GM18511 (cell line): Measurements from ENCODE around the gene DNAH11.
"Not testable (repeated sequence)": the region's sequence is repeated elsewhere in the genome, so short reads cannot be mapped to it uniquely, and the experiment has no call there.

Experiments used
- ATAC-seq: cut with Tn5 transposase; IDR thresholded peaks from one replicate; pipeline ENCODE4 v1.9.1; 2021; ENCODE audit warnings: mild to moderate bottlenecking, moderate library complexity; ENCODE audit not compliant: unreplicated experiment

DNAH11 gene

DNA sequence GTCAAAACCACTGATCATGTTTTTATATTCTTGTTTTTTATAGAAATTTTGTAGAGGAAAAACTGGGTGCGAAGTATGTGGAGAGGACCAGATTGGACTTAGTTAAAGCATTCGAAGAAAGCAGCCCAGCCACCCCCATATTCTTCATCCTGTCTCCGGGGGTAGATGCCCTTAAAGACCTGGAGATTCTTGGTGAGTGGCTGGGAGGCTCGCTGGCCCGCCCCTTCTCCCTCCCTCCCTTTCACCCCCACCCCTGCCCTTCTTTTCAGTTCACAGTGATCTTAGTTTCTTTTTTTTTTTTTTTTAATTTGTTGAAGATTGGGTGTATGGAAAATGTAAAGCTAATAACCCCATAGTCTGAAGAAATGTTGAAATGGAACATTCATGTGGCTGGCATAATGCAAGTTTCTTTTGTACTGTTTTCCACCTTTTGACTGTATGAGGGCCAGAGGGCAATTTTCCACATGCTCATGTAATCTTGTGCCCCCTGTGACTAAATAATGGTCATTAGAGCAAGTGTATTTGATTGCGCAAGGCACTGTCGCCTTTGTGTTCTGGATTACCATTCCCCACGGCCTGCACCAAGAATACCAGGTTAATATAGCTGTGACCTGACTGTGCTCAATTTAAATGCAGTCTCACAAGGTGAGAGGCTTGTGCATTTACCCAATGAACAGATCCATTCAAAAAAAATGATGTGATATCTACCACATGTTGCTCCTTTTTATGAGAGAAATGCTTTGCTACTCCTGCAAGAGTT is 325.2 kb downstream of the DNAH11 start:
- no peak for ATAC-seq

DNA sequence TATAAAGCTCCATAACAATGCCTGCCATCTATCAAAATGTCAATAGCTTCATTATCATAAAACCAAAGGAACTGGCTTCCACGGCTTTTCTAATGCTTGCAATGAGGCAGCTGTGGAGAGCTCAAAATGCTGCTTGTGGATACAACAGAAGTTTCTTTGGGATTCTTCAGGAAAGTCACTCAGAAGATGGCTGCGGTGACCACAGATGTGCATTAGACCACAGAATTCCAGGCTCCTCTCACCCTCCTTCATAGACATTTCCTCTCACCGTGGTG is 325.7 kb downstream of the DNAH11 start:
- ATAC-seq = no peak

DNA sequence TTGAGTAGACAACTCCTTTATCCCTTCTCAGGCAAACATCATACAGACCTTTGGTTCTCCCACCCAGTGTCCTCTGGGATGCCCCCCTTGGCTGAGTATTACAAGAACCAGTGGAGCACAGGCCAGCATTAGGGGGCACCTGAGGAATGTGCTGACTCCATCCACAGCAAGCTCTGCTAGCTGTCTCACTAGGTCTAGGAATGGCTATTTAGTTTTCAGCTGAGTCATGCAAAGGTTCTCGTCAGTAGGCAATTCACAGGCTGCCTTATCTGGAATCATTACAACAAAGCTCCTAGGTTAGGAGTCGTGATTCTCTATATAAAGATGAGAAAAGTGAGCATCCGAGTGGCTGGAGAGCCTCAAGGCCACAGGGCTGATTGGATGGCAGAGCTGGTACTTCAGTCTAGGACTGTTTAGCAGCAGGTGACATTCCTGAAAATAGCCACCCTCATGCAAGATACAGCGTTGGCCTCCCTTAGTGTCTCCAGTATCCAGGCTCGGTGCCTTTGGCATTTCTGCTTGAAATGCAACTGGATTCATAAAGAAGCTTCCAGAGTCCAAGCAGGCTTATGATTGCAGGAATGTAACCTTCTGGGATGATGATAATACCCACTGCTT is 327.1 kb downstream of the DNAH11 start:
- ATAC-seq = no peak

DNA sequence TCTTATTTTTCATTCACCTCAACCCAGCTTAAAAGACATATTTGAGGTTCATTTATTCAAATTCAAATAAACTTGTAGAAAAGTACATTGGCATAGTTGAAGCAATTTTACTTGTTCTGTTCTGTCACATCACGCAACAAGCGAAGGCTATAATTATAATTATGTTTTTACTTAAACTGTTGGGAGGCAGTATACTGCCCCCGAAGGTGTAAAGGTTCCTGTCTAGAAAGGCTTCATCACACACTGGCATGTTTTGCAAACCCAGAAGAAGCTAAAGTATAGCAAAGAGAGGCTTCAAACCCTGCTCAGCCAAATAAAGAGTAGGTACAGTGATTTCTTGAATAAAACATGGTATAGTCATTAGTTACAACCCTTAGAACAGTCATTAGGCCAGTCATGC is 340.2 kb downstream of the DNAH11 start:
- no peak for ATAC-seq

DNA sequence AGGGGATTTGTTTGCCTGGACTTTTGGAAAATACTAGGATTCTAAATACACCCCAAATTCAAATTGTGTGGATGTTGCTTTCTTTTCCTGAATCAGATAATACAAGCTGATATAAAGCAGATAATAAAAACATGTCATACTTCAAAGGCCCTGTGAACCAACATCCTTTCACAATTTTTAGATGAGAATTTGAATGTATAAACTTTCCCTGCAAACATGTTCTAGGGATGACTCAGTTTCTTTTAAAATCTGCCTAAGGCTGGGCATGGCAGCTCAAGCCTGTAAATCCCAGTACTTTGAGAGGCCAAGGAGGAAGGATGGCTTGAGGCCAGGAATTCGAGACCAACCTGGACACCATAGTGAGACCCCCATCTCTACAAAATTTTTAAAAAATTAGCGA is 340.7 kb downstream of the DNAH11 start:
- not testable (repeated sequence) for ATAC-seq

DNA sequence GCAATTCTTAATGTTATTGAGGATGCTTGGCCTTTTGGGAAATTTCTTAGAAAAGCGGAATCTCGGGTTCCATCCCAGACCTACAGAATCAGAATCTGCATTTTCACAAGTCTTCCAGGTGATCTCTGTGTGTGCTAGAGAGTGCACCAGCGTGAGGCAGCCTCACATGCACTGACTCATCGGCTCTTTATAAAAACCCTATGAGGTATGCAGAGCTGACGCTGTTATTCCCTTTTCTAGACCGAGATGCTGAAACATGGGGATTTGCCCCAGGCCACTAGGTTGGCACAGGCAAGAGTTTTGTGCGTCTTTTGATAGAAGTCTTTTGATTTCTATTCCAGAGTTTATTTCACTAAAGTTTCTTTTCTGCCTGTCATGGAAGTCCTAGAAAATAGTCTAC is 341.7 kb downstream of the DNAH11 start:
- no peak for ATAC-seq

DNA sequence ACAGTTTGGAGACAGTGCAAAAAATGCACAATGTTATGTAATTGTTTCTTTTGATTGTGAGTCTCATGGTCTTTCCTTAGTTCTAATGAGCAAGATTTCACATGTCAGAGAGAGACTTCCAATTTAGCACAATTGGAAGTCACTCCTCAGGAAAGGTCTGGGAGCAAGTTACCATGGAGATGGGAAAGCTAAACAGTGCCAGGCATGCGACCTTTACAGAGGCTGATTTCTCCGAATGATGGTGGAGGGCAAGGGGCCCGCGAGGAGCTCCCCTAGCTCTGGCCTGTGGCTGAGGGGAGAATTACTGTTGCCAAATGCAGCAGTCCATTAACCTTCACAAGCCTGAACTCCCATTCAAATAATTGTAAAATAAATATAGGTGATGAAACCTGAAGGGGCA is 343.6 kb downstream of the DNAH11 start:
- no peak for ATAC-seq

DNA sequence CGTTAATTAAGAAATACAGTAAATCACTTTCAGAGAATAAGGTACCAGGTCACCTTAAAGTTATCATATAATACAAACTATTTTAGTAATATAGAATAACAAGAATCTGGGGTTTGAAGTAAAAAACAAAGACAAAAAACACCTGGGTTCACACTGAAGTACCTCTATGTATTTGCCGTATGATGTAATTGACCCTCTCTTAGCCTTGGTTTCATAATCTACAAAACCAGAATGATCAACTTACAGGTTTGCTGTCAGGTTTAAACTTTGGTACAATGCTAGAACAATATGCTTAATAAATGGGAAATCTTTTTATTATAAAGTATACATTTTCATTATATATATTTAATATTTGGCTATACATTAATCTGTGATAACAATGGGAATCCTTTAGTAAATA is 344.5 kb downstream of the DNAH11 start:
- ATAC-seq = no peak

DNA sequence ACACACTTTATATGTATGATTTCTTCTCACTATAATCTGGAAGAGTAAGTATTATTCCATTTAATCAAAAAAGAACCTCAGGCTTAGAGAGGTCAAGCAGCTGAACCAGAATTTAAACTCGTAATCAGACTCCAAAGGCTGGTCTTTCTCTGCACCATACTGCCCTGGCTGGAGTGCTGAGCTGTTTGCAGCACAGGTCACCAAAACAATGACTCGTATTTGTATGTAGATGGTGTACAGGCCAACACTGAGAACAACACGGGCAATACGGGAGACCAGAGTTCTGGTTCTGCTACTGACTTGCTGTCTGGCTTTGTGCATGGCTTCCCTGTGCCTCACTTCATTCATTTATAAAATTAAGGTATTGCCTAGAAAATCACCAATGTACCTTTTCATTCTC is 344.9 kb downstream of the DNAH11 start:
- no peak for ATAC-seq

DNA sequence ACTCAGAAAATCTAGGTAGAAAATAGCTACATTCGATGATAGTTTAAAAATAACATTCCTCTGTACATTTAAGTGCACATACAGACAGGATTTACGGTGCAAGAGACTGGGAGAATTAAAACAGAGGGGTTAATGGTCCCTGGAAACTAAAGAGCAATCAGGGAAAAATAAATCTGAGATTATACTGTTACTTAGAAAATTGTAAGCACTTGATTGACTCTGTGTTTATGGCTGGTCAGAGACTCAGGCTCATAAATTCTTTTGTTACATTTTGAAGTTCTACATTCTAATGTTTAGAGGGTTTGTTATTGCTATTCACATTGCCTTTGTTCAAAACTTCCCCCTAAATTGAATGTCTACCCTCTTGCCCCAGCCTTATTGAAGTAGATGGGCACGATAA is 348.5 kb downstream of the DNAH11 start:
- no peak for ATAC-seq

DNA sequence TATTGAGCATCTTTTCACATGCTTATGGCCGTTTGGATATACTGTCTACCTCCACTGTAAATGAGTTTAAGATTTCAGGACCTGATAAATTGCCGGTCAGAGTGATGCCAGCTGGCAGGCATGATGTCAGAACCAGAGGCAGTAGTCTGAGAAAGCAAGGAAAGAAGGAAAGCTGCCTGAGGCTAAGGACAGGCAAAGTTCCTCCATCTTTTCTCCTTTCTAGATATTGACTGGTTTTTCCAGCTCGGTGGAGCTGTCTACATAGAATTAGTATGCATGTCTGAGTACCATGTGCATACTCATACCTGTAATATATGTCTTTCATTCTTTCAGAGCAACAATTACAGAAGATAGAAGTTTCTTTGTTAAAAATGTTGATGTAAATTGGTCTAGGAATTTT is 350.6 kb downstream of the DNAH11 start:
- ATAC-seq = no peak

DNA sequence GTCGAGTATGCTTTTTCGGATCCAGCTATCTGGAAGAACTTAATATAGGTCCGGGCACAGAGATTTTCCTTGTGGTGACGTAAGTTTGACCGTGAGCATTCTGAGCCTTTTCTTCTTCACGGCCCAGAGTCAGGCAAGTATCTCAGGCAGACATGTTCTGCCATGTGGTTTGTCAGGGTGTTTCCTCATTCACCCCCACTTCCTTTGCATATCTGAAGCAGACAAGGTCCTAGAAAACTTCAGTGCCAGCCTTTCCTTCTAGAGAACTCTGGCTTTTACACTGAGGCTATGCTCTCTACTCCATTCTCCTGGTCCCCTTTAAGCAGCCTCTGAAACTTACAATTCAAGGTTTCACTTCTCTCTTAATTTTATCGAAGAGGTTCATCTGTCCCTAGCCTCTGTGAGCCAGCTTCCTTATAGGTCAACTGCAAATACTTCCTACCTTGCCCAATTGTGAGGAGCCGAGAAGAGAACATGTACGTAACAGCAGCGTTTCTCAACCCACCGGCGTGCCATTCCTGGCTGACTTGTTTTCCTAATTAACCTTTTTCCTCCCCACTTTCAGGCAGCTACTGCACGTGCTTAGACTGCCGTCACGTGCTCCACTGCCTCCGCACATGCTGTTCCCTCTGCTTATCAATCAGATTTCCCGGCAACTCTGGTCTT is 355.6 kb downstream of the DNAH11 start:
- ATAC-seq = peak; percentile 97

DNA sequence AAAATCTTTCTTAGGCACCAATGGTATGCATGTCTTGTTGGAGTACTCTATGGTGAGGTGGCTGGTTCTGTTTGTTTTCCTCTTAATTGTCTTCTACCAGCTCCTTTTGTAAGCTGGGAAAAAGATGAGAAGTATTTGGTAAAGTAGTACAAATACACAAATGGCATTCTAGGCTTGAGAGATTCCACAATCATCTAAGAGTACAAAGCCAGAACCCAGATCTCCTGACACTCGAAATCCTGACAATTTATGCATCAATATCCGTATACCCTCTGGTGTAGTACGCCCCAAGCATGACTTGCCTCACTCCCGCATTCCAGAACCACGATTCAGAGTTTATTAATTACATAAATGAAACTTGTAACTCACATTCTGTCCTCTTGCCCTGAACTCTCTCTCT is 359.4 kb downstream of the DNAH11 start:
- no peak for ATAC-seq

DNA sequence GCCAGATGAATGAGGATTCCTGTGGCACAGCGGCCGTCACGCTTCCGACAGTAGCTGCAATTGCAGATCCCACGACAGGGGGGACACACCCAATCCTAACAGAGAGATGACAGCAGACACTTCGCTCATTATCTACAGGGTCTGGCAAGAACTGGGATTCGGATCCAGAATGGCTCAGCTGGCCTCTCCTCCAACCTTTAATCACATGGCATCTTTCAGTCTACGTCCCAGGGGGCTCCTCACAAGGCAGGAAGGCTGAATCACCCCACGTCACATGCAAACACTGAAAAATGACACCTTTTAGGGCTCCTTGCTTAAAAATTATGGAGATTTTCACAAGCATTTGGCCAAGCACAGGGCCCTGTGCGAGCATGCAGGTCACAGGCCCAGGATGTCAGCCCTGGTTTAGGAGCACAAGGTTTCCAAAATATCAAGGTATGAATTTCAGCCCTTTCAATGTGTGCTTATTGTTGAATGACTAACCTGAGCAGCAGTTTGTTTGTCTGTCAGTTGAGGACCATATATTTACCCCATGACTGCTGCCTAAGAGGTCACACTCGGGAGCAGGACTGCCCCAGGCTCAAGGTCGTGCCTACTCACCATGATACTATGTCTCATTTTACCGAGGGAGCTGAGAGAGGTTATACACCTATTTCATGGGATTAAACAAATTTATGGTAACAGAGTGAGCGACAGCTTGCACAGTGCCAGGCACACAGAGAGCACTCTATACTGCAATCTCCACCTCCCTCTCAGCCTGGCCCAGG is 360.4 kb downstream of the DNAH11 start:
- no peak for ATAC-seq

DNA sequence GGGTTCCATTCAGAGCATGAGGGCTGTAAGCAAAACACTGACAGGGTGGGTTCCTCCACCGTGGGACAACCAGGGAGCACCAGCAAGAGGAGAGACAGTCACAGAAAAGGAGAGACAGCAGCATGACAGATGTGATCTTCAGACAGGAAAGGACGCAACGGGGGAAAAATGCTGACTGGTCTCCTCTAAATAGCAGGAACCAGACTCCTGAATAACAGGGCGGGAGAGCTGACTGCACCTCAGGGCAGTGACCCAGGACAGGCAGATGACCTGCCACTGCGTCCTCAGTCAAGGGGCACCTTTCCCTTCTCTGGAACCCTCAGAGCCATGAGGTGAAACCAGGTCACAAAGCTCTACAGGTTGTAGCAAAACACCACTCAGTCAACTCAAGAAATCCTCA is 365.9 kb downstream of the DNAH11 start:
- ATAC-seq = no peak

DNA sequence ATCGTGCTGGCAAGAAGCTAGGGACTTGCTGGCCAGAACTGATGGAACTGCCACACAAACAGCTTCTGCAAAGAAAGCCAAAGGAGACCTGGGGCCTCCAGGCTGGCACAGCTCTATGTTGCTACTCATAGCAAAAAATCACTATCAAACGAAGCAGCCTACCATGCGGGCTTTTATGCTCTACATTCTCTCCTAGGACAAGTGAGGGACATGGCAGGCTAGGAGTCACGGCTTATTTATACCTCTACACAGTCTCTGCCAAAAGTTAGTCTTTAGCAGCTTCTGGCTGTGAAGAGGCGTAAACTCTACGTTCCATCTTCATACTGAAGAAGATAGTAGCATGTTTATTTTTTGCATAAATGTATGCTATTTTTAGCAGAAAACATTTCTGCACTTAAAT is 367.4 kb downstream of the DNAH11 start:
- ATAC-seq = no peak

DNA sequence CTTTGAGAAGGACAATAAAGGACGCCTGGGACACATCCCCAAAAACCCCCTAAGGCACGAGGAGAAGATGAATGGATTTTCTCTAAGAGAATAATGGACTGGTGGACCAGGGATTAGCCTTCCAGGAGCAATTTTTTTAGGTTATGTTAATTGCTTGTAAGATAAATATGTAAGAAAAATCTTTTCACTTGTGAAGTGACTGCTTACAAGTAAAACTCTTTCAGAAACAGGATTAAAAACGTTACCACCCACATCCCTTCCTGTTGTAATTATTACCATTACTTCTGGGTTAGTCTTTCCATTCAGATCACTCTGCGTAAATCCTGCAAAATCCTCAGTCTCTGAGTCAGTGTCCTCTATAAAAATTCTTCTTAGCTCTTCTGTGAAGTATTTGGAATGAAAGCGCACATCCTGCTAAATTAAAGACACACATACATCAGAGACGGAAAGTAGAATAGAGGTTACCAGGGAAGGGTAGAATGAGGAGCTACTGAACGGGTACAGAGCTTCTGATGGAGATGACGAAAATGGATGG is 368.6 kb downstream of the DNAH11 start:
- ATAC-seq = no peak

DNA sequence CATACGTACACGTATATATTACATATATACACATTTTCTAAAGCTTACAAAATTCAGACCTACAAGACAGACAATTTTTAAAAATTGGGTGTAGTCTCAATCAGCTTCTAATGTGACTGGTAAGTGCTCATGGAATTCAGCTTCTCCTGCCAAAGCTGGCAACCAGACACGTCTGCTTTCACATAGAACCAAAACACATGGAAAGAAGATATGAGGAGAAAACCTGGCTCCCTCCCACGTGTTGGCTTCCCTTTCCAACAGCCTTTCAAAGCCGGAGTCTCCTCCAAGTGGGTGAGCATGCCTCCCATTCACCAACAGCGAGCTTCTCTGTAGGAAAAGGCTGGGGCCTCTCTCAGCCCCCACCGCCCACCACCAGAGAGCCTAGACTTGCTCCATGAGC is 369.5 kb downstream of the DNAH11 start:
- no peak for ATAC-seq

DNA sequence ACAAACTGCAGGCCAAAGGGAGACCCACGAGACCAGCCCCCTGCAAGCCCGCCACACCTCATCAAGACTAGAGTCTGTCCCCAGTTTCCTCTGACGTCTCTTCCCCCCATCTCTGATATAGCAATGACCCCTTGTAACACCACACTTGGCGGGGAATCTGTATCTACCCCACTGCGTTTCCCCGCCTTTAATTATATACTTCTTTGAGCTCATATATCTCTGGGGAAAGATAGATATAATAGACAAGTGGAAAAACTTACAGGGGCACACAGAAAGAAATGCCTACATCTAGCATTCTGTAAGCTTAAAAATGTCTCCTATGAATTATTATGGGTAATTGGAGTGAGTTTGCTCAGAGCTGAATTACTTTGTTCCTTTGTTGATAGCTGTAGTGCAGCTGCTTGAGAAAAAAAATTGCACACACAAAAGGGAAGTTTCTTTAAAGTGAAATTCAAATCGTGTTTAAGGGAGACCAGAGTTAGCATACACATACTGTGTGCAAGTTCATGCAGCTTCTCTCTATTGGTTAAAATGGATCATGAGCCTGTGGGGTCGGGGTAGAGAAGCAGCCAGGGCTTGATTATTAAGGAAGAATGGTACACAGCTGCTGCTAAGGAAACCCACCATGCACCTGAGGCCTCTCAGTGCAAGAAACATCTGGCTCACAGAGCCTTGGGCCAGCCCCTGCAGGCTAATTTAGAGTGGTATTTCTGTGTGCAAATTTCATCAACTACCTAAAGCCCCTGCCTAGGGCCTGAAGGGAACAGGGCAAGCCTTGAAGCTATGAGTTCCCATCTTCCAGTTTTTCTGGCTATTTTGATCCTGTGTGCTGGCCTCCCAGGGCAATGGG is 370.3 kb downstream of the DNAH11 start:
- ATAC-seq = no peak

DNA sequence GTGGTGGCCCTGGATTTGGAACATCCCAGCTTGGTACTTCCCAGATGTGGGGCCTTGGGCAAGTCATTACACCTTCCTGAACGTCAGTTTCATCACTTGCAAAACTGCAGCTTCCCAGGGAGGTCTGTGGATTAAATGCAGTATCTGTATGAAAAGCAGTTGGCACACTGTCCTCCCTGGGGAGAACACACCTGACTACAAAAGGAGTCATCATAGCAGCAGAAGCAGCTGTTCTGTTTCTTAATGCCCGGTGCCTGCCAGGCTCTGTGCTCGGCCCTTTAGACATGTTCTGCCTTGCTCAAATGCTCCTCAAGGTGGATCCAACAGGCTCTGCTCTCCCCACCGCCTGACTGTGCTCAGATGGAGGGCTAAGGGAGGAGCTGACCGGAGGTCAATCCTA is 371.8 kb downstream of the DNAH11 start:
- no peak for ATAC-seq

DNA sequence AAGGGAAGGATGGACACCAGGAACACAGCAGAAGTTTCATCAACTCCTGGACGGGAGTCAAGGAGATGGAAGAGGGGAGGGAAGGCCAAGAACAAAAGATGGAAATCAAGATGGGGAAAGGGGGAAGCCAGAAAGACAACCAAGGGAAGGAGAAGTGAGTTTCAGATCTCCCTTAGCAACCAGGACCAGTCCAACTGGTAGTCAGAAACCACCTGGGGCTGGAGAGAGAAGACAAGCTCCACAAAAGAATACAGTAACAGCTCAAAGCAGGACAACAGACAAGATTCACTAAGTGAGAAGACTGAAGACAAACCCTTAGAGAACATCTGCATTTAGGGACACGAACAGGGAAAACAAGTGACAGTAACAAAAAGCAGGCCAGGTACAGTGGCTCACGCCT is 372.3 kb downstream of the DNAH11 start:
- no peak for ATAC-seq
